GM12878 (cell line): Measurements from ENCODE around the gene PTPN22. TPM values are rescaled to one million over a fixed set of nuclear protein-coding genes. Genes with fewer than 3 reads are reported as not detected.

Experiments
- ATAC-seq: fragments of 200-7000 bp; cut with Tn5 transposase; 3 replicates; pipeline ENCODE4 v1.9.1; 2020; ENCODE audit warnings: mild to moderate bottlenecking, moderate library complexity
- BruUV-seq: library from RNA; stranded (reverse); fragments of 400-500 nt; replicated peaks from 2 replicates; lab custom pipeline; 2021; lab: Mats Ljungman, UMichigan
- CTCF ChIA-PET: fragments of 300-600 bp; sonication (Branson Sonifier 250); formaldehyde crosslinking; extraction: SDS; loops from one replicate; lab custom pipeline; 2021; ENCODE audit warnings: inconsistent platforms; lab: Yijun Ruan, JAX
- POLR2A ChIA-PET: fragments of 350-600 bp; formaldehyde crosslinking; extraction: SDS; loops from one replicate; lab custom pipeline; 2021; ENCODE audit warnings: inconsistent platforms; lab: Charles Lee
- RAD21 ChIA-PET: fragments of 300-600 bp; sonication (Branson Sonifier 250); formaldehyde crosslinking; loops from one replicate; lab custom pipeline; 2023; ENCODE audit warnings: antibody characterized with exemption; ENCODE audit not compliant: unreplicated experiment; lab: Charles Lee
- SMC1A ChIA-PET: fragments of 300-600 bp; sonication (Branson Sonifier 250); formaldehyde crosslinking; loops from one replicate; lab custom pipeline; 2023; ENCODE audit not compliant: unreplicated experiment, uncharacterized antibody; lab: Charles Lee
- DNase-seq: peaks from one replicate; pipeline ENCODE4 v3.0.0-alpha.2; 2011; ENCODE audit warnings: low read depth, low spot score
- FAIRE-seq: peaks from 3 replicates; lab custom pipeline; 2011; peaks lifted over from hg19 to GRCh38; lab: Jason Lieb, UNC
- H2AFZ ChIP-seq: 2 replicates; pipeline ENCODE4 v1.6.0; 2011; ENCODE audit warnings: low read depth, low read length, control low read depth; ENCODE audit not compliant: control insufficient read depth
- H3K27ac ChIP-seq: 2 replicates; pipeline ENCODE4 v1.5.1; 2011; ENCODE audit warnings: control low read depth; ENCODE audit not compliant: control insufficient read depth, insufficient read depth
- H3K27me3 ChIP-seq, 2 experiments: replicated peaks in 1 of 2; 2 replicates each; pipeline versions ENCODE4 v1.6.0 to v1.6.1; 2011; ENCODE audit warnings: low read length in 1 of 2; ENCODE audit not compliant: control insufficient read depth in 2 of 2, insufficient read depth in 2 of 2
- H3K36me3 ChIP-seq, 2 experiments: 2 replicates each; pipeline ENCODE4 v1.5.1; 2011; ENCODE audit warnings: low read length in 1 of 2; ENCODE audit not compliant: control insufficient read depth in 2 of 2, insufficient read depth in 2 of 2
- H3K4me1 ChIP-seq: 2 replicates; pipeline ENCODE4 v1.6.1; 2011; ENCODE audit warnings: mild to moderate bottlenecking, low read length, moderate library complexity, mixed read lengths; ENCODE audit not compliant: control insufficient read depth, insufficient read depth
- H3K4me2 ChIP-seq: 2 replicates; pipeline ENCODE4 v1.6.0; 2011; ENCODE audit warnings: control low read depth; ENCODE audit not compliant: control insufficient read depth, insufficient read depth
- H3K4me3 ChIP-seq: fragments of 200-600 bp; sonication (generic); 2 replicates; pipeline ENCODE4 v1.5.1; 2016
- H3K79me2 ChIP-seq: 2 replicates; pipeline ENCODE4 v1.6.0; 2011; ENCODE audit warnings: low read length; ENCODE audit not compliant: control insufficient read depth, insufficient read depth
- H3K9ac ChIP-seq: 2 replicates; pipeline ENCODE4 v1.8.0; 2011; ENCODE audit warnings: low read length, control low read depth, mixed read lengths; ENCODE audit not compliant: control insufficient read depth, insufficient read depth
- H3K9me3 ChIP-seq: replicated peaks from 3 replicates; pipeline ENCODE4 v1.5.1; 2011; ENCODE audit warnings: mild to moderate bottlenecking, low read length; ENCODE audit not compliant: control insufficient read depth, insufficient read depth
- H4K20me1 ChIP-seq: 2 replicates; pipeline ENCODE4 v1.6.0; 2011; ENCODE audit not compliant: control insufficient read depth, insufficient read depth
- BHLHE40 ChIP-seq, 2 experiments: fragments of 450-650 bp in 1 of 2; IDR thresholded peaks; 2 replicates each; pipeline ENCODE4 v1.6.1; 2011 to 2017; ENCODE audit warnings: low read depth in 2 of 2, borderline replicate concordance in 1 of 2, improper control_type of control experiment in 1 of 2, low read length in 1 of 2, mild to moderate bottlenecking in 1 of 2
- CEBPB ChIP-seq, 2 experiments: fragments of 150-350 bp in 1 of 2; IDR thresholded peaks; 2 replicates each; pipeline ENCODE4 v1.6.1; 2012 to 2014; ENCODE audit warnings: low read depth in 2 of 2, low read length in 2 of 2, borderline replicate concordance in 1 of 2, inconsistent platforms in 1 of 2
- EGR1 ChIP-seq, 2 experiments: IDR thresholded peaks; 1 replicate in 1 of 2; 2 replicates in 1 of 2; pipeline ENCODE4 v1.6.1; 2011 to 2012; ENCODE audit warnings: low read depth in 2 of 2, low read length in 2 of 2, borderline replicate concordance in 1 of 2, mild to moderate bottlenecking in 1 of 2, moderate library complexity in 1 of 2
- EP300 ChIP-seq, 2 experiments: fragments of 150-350 bp in 1 of 2; IDR thresholded peaks; 2 replicates each; pipeline ENCODE4 v1.6.1; 2011 to 2012; ENCODE audit warnings: low read depth in 2 of 2, low read length in 2 of 2, borderline replicate concordance in 1 of 2, improper control_type of control experiment in 1 of 2, inconsistent platforms in 1 of 2; ENCODE audit not compliant: control insufficient read depth in 1 of 2
- SMARCA5 ChIP-seq: fragments of 450-650 bp; IDR thresholded peaks from 2 replicates; pipeline ENCODE4 v1.6.1; 2017; ENCODE audit warnings: mild to moderate bottlenecking
- WGBS: methylation state at CpG from one replicate; pipeline ENCODE4 v1.1.6; 2016; ENCODE audit warnings: low lambda C conversion rate; ENCODE audit not compliant: insufficient replicate concordance, insufficient coverage; ENCODE audit errors: missing lambda C conversion rate; 5-methylcytosine and 5-hydroxymethylcytosine counted together
- in situ Hi-C: fragments of 300-500 bp; cut with MboI; formaldehyde crosslinking; loops from 9 replicates; pipeline ENCODE4 v1.14.3; 2018; ENCODE audit warnings: mixed read lengths
- intact Hi-C: fragments of 100-400 bp; cut with micrococcal nuclease; formaldehyde crosslinking; loops from one replicate; pipeline ENCODE4 v1.14.2; 2022; ENCODE audit not compliant: unreplicated experiment
- polyA plus RNA-seq, 11 experiments: library from polyadenylated mRNA; depleted of rRNA in 4 of 11; unstranded in 6 of 11; stranded (reverse) in 5 of 11; fragments of >200 nt; fragmentation: Nextera tagmentation in 4 of 11; fragmentation: Illumina TruSeq in 1 of 11; extraction: Ambion mirVana in 4 of 11; extraction: Trizol in 1 of 11; gene quantifications; 1 replicate in 1 of 11; 2 replicates in 10 of 11; pipeline versions ENCODE4 v1.2.1 to v1.2.3, GENCODE V29; 2011 to 2016; ENCODE audit warnings: inconsistent platforms in 2 of 11, missing spikeins in 2 of 11, low read depth in 1 of 11
- total RNA-seq, 4 experiments: library from RNA; depleted of rRNA in 3 of 4; stranded (reverse); fragments of >200 nt in 3 of 4; fragmentation: Illumina TruSeq in 1 of 4; extraction: Trizol in 1 of 4; gene quantifications; 2 replicates each; pipeline versions ENCODE4 v1.2.1 to v1.2.3, GENCODE V29; 2013 to 2021
- TF ChIP-seq, protein P1 (sequence below): fragments of 450-650 bp; IDR thresholded peaks from 2 replicates; pipeline ENCODE4 v1.6.1; 2016; ENCODE audit warnings: mild to moderate bottlenecking

PTPN22 gene
- total and polyA plus RNA-seq, 10 of the 15 experiments (the other 5 are each of a cell fraction or from before 2014, with no cell fraction given) = 22.8 to 65.1 (median 44.9) TPM

GRCh38 chr1:113818578-113818977, 52.9 kb downstream of the PTPN22 start:
- Histone ChIP-seq H3K9ac (no peak overlapping the region), H3K36me3 (peaks cover 0 to 9% of the 10 kb centered on the region in 2 experiments; a peak in 2 of 4 replicates)
- SMC1A ChIA-PET = interaction anchor here (0.7 to 1.7 kb wide), 4 partner anchors 42 to 1235 kb away, joined by 3 to 6 read pairs (median 4); no protein-coding TSS in a partner anchor
- no peak for TF ChIP-seq BHLHE40 (IDR thresholded peaks at IDR 0.05; ENCODE audit: borderline replicate concordance in 1 of 2, low read depth in 2 of 2, low read length in 1 of 2)
- TF ChIP-seq CEBPB (IDR thresholded peaks at IDR 0.05; ENCODE audit: borderline replicate concordance in 1 of 2, low read depth in 2 of 2, low read length in 2 of 2) = no peak
- no peak for TF ChIP-seq EGR1 (IDR thresholded peaks at IDR 0.05; ENCODE audit: borderline replicate concordance in 1 of 2, low read depth in 2 of 2, low read length in 2 of 2)
- TF ChIP-seq SMARCA5 = no peak
- TF ChIP-seq, all 136 proteins: peak for 0
- Histone ChIP-seq H3K4me3 (no peak overlapping the region), H3K4me2 (no peak overlapping the region), H4K20me1 (no peaks in the 10 kb centered on the region), H3K4me1 (no peaks in the 10 kb centered on the region), H3K79me2 (no peaks in the 10 kb centered on the region), H2AFZ (no peak overlapping the region), H3K27me3 (no peaks in the 10 kb centered on the region), H3K9me3 (no peaks in the 10 kb centered on the region), H3K27ac (no peak overlapping the region)
- FAIRE-seq (no peak), ATAC-seq (no peak), DNase-seq (no peak)
- ChIA-PET RAD21 (no interaction called here), CTCF (interaction anchor here (0.5 to 1.0 kb wide), 2 partner anchors 159 to 292 kb away, joined by 3 read pairs; no protein-coding TSS in a partner anchor), POLR2A (interaction anchor here (0.6 kb wide), 1 partner anchor 916 kb away, joined by 5 read pairs; no protein-coding TSS in a partner anchor)
- in situ Hi-C loops = no loop called here
- BruUV-seq = no TSS peak
- WGBS = 93% methylated on average over 2 of the region's 2 CpGs
- intact Hi-C loops = no loop called here

- no peak for DNase-seq
- no peak for FAIRE-seq
- Histone ChIP-seq H3K4me1 (no peaks in the 10 kb centered on the region), H3K27me3 (no peaks in the 10 kb centered on the region), H2AFZ (no peak overlapping the region), H3K4me3 (no peak overlapping the region), H3K36me3 (0 out of 4 replicates have a peak, but pooled peaks cover 0 to 3% of the 10 kb centered on the region in 2 experiments), H3K9ac (no peak overlapping the region), H3K27ac (no peak overlapping the region), H3K79me2 (peaks cover 38% of the 10 kb centered on the region), H3K9me3 (no peaks in the 10 kb centered on the region; the same call in 2 of the 3 replicates), H4K20me1 (no peaks in the 10 kb centered on the region), H3K4me2 (no peak overlapping the region)
- CTCF ChIA-PET = interaction anchor here (1.7 to 2.4 kb wide), 2 partner anchors 10 to 54 kb away, joined by 4 to 7 read pairs; partner anchors contain the start of gene PHTF1
- over 99% methylated on average over 15 of the region's 15 CpGs for WGBS
- in situ Hi-C loops = no loop called here
- TF ChIP-seq, protein P1, sequence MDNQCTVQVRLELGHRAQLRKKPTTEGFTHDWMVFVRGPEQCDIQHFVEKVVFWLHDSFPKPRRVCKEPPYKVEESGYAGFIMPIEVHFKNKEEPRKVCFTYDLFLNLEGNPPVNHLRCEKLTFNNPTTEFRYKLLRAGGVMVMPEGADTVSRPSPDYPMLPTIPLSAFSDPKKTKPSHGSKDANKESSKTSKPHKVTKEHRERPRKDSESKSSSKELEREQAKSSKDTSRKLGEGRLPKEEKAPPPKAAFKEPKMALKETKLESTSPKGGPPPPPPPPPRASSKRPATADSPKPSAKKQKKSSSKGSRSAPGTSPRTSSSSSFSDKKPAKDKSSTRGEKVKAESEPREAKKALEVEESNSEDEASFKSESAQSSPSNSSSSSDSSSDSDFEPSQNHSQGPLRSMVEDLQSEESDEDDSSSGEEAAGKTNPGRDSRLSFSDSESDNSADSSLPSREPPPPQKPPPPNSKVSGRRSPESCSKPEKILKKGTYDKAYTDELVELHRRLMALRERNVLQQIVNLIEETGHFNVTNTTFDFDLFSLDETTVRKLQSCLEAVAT = peak; percentile 58; the same call in 1 of the 2 replicates
- no peak for TF ChIP-seq EP300 (IDR thresholded peaks at IDR 0.05; ENCODE audit: borderline replicate concordance in 1 of 2, control insufficient read depth in 1 of 2, low read depth in 2 of 2, low read length in 2 of 2)
- POLR2A ChIA-PET = interaction anchor here (1.7 to 2.6 kb wide), 4 partner anchors 29 to 116 kb away, joined by 4 to 24 read pairs (median 14); partner anchors contain the start of genes HIPK1 and PHTF1
- intact Hi-C loops = no loop called here
- ATAC-seq = no peak
- RAD21 ChIA-PET = interaction anchor here (2.8 kb wide), 1 partner anchor 28 kb away, joined by 19 read pairs; no protein-coding TSS in a partner anchor
- SMC1A ChIA-PET = interaction anchor here (0.6 to 4.9 kb wide), 7 partner anchors 20 to 141 kb away, joined by 3 to 42 read pairs (median 5); partner anchors contain the start of gene PHTF1
- BruUV-seq = no TSS peak
Observed at GRCh38 chr1:113813218-113813617, 58.3 kb downstream of the PTPN22 start.
